ENCODE data around the gene NOS2. TPM values are rescaled to one million over a fixed set of nuclear protein-coding genes. Genes with fewer than 3 reads are reported as not detected.
"Not testable (repeated sequence)": the region's sequence is repeated elsewhere in the genome, so short reads cannot be mapped to it uniquely, and the experiment has no call there.

Gene NOS2
- polyA plus RNA-seq, 12 donors: 1.9 to 3.4 (median 2.7) TPM; not detected in 2

DNA sequence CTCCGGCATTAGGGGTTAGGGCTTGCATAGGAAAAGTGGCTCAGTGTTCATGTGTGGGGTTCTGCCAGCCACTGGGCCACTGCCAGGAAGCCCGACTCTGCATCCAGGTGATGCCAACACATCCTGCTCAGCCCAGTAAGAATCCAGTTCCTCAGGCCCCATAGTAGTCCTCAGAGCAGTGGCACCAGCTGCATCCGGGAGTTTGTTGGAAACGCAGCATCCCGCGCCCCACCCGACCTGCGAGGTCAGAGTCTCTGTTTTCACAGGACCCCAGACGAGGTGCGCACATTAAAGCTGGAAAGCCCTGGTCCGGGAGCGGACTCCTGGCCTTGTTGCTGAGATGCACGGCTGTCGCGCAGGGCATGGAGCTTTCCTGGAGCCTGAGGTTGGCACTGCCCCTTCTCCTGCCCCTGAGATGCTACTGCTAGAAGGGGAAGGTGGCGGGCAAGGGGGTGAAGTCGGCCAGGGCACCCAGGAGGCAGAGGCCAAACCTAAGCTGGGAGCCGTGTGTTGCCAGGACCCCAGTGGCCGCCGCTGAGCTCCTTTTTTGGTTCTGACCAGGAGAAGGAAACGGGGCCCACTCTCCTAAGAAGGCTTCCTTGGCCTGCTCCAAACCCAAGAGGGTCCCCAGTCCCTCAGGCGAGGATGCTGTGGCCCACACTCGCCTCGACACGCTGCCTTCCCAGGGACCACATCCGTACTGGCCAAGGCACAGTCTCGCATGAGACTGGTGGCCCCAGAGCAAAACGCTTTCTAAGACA lies 44.4 kb downstream of the NOS2 start:
- no peak for DNase-seq

DNA sequence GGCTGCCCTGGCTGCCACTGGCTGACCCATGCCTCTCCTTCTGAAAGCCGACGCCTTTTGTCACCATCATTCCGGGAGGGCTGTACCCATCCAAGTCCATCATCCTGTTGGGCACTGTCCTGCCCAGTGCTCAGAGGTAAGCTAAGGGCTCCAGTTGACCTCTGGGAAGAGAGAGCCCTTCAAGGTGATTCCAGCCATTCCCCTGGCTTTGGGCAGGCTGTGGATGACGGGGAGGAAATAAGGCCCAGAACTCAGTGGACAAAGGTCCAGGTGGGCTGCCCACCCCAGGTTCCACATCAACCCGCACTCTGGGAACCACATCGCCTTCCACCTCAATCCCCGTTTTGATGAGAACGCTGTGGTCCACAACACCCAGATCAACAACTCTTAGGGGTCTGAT lies 45.8 kb downstream of the NOS2 start:
- no peak for DNase-seq

- not testable (repeated sequence) for DNase-seq
Measured at GRCh38 chr17:27753726-27754125, 46.6 kb downstream of the NOS2 start.

GRCh38 chr17:27752831-27753619 lies 47.3 kb downstream of the NOS2 start:
- not testable (repeated sequence) for DNase-seq

- no peak for DNase-seq
Measured at GRCh38 chr17:27751622-27752490, 48.5 kb downstream of the NOS2 start.

DNA sequence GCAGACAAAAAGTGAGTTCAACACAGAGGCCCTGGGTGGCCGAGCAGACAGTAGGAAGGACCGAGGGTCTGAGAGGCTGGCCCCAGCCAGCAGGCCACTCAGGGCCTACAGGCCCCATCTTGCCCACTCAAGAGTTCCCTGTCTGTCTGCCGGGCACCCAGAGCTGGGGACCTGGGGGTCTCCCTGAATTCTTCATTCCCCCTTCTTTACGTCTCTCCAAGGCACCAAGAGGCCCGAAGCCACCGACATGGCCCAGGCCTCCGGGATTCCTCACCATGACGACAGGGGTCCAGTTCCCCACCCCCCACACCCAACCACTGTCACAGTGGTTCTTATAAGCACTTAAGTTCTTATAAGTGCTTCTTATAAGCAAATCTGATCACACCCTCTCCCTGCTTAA lies 49.2 kb downstream of the NOS2 start:
- DNase-seq: no peak

- not testable (repeated sequence) for DNase-seq
Measured at GRCh38 chr17:27749562-27750150, 50.7 kb downstream of the NOS2 start.

- DNase-seq: no peak
Measured at GRCh38 chr17:27748360-27748825, 51.9 kb downstream of the NOS2 start.

DNA sequence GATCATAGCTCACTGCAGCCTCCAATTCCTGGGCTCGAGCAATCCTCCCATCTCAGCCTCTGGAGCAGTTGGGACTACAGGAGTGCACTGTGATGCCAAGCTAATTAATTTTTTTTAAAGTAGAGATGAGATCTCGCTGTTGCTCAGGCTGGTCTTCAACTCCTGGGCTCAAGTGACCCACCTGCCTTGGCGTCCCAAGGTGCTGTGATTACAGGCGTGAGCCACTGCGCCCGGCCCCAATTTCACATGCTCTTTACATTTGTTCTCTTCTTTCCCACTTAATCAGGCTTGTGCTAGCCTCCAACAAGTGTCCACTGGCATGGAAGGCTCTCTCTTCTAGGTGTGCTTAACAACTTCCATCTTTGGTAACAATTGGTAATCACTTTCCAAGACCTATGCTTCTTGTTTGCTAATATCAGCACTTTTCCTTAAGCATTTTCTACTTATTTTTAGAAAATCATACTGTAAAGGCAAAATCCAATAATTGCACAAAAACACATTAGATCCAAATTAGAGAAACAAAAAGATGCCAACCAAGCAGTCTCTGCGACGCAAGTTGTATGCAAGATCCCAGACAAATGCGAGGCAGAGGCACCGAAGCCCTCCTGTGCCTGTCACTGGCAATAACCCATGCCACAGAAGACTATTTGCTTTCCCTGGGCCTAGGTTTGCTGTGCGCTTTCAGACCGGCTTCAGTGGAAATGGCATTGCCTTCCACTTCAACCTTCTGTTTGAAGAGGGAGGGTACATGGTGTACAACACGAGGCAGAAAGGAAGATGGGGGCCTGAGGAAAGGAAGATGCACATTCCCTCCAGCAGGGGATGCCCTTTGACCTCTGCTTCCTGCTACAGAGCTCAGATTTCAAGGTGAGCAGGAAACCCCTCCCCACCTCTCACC lies 52.6 kb downstream of the NOS2 start:
- DNase-seq: no peak

DNA sequence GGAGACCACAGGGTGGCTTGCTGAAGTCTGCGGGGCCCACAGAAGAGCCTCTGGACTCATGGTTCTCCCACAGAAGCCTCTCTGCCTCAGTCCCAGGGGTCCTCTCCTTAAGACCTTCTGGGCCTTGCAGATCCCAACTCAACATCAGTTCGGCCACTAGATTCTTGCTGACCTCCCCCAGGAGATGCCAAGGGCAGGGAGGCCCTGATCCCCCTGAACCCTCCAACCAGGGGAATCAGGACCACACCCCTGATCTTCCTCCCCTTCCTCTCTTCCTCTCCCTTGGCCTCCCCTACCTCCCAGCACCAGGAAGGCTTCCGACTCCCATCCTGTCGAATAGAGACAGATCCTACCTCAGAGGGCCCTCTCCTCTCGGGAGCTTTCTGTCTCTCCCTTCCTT lies 53.4 kb downstream of the NOS2 start:
- no peak for DNase-seq

DNA sequence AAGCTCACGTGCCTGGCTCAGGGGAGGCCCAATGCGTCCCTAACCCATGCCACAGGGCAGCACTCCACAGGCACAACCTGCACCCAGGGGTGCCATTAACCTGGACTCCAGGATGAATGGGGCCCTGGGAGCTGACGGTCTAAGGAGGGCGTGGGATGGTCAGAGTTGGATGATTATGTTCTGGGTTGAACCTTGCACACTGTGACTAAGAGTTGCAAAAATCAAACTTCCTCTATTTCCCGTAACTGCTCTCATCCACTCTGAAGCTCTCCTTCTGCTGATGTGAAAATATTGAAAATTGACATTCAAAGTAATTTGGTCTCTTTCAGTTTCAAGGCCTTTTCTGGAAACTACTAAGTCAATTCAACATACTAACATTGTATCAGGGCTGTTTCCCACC lies 54.0 kb downstream of the NOS2 start:
- not testable (repeated sequence) for DNase-seq

- DNase-seq: not testable (repeated sequence)
Measured at GRCh38 chr17:27745207-27745830, 55.0 kb downstream of the NOS2 start.

DNA sequence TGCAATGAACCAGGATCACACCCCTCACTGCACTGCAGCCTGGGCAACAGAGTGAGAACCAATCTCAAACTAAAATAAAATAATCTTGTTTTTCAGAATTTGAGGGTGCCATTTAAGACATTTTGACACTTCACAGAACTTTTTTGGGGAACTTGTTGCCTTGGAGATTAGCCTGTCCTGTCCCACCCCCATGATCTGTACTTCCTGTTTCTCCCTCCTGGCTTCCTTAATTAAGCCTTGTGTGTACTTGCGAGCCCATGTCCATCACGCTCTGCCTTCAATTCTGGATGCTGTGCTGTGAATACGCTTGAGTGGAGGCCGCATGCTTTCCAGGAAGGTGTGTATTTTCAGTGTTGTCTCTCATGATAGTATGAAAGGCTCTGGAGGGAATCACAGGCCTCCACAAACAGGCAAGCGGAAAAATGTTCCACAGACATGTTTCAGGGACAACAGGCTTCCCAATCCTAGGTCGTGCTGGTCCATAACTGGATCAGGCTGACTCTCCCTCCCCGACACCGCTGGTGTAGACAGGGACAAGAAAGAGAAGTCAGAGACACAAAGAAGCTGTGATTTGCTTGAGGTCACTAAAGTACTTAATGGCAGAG lies 56.9 kb downstream of the NOS2 start:
- DNase-seq: no peak

- no peak for DNase-seq
Measured at GRCh38 chr17:27741971-27742575, 58.3 kb downstream of the NOS2 start.

- DNase-seq: no peak
Measured at GRCh38 chr17:27741361-27741861, 58.9 kb downstream of the NOS2 start.

- DNase-seq: not testable (repeated sequence)
Measured at GRCh38 chr17:27740541-27740940, 59.8 kb downstream of the NOS2 start.

DNA sequence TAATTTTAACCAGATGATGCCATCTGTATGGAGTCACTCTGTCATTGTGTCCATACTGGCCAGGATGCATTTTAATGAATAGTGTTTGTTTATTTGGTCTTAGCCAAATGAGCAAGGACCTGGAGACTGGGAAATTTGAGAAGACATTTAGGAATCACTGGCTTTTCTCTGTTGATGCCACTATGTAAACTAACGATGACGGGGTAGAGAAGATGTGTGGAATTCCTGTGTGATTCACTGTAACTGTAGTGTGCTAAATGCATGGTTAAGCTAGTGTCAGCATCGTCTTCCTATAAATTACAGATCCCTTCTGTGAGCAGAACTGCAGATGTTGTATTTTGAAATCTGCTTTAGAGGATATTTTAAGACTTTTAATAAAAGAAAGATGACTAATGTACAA lies 66.6 kb downstream of the NOS2 start:
- DNase-seq: no peak

DNA sequence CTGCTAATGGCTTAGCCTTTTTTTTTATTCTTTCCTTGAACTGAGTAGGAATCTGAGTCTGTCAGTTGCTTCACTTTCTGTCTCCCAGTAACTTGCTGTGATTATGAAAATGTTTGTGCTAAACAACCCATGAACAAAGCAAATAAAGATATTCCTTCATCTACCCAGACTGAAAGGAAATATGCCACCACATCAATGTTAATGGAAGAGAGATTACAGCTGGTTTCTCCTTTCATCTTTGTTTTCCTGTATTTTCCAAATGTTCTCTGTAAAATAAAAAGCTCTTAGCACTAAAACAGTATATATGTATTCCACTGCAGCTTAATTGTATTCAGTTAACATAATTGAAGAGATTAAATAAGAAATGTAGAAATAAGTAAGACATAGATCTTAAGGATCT lies 67.6 kb downstream of the NOS2 start:
- DNase-seq: not testable (repeated sequence)

DNA sequence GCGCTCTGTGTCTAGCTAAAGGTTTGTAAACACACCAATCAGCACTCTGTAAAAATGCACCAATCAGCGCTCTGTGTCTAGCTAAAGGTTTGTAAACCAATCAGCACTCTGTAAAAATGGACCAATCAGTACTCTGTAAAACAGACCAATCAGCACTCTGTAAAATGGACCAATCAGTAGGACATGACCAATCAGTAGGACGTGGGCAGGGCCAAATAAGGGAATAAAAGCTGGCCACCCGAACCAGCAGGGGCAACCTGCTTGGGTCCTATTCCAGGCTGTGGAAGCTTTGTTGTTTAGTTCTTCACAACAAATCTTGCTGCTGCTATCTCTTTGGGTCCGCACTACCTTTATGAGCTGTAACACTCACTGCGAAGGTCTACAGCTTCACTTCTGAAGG lies 74.3 kb downstream of the NOS2 start:
- not testable (repeated sequence) for DNase-seq
